H9 (cell line): Measurements from ENCODE around the gene TPD52L1. TPM values are rescaled to one million over a fixed set of nuclear protein-coding genes. Genes with fewer than 3 reads are reported as not detected.

Source experiments
- DNase-seq: peaks from one replicate; pipeline ENCODE4 v3.0.0-alpha.2; 2017
- H2AFZ ChIP-seq: one replicate; pipeline ENCODE4 v1.6.1; 2013; ENCODE audit warnings: mild to moderate bottlenecking, low read length, control low read depth, moderate library complexity
- H2AK5ac ChIP-seq: 2 replicates; pipeline ENCODE4 v1.6.1; 2013; ENCODE audit warnings: low read length, control low read depth, mixed read lengths; ENCODE audit not compliant: insufficient read length
- H2BK120ac ChIP-seq: one replicate; pipeline ENCODE4 v1.6.1; 2013; ENCODE audit warnings: low read depth, mild to moderate bottlenecking, low read length, control low read depth, inconsistent platforms; ENCODE audit not compliant: poor library complexity, severe bottlenecking
- H2BK12ac ChIP-seq: 2 replicates; pipeline ENCODE4 v1.6.1; 2013; ENCODE audit warnings: low read length, control low read depth, mixed read lengths, low read depth; ENCODE audit not compliant: insufficient read length
- H2BK15ac ChIP-seq: 2 replicates; pipeline ENCODE4 v1.6.1; 2013; ENCODE audit warnings: low read depth, low read length, control low read depth
- H2BK20ac ChIP-seq: one replicate; pipeline ENCODE4 v1.6.1; 2013; ENCODE audit warnings: low read depth, mild to moderate bottlenecking, low read length, control low read depth, inconsistent platforms; ENCODE audit not compliant: poor library complexity, severe bottlenecking
- H2BK5ac ChIP-seq: 2 replicates; pipeline ENCODE4 v1.6.1; 2013; ENCODE audit warnings: low read length, control low read depth, mixed read lengths; ENCODE audit not compliant: insufficient read length
- H3K14ac ChIP-seq: 2 replicates; pipeline ENCODE4 v1.6.1; 2013; ENCODE audit warnings: low read length, control low read depth; ENCODE audit not compliant: insufficient read depth
- H3K18ac ChIP-seq: 2 replicates; pipeline ENCODE4 v1.6.1; 2013; ENCODE audit warnings: low read depth, mild to moderate bottlenecking, mixed read lengths, low read length, control low read depth; ENCODE audit not compliant: insufficient read length
- H3K23ac ChIP-seq: 2 replicates; pipeline ENCODE4 v1.6.1; 2013; ENCODE audit warnings: low read length, control low read depth, mixed read lengths, low read depth; ENCODE audit not compliant: insufficient read length
- H3K23me2 ChIP-seq: 2 replicates; pipeline ENCODE4 v1.6.1; 2013; ENCODE audit warnings: low read depth, mild to moderate bottlenecking, mixed read lengths, low read length, control low read depth; ENCODE audit not compliant: insufficient read length, poor library complexity, severe bottlenecking
- H3K27ac ChIP-seq: 2 replicates; pipeline ENCODE4 v1.5.1; 2013; ENCODE audit warnings: low read length, control low read depth, mixed read lengths, low read depth; ENCODE audit not compliant: insufficient read length
- H3K27me3 ChIP-seq: 2 replicates; pipeline ENCODE4 v1.6.1; 2013; ENCODE audit warnings: low read length, control low read depth, inconsistent platforms; ENCODE audit not compliant: insufficient read depth
- H3K4ac ChIP-seq: 2 replicates; pipeline ENCODE4 v1.6.1; 2013; ENCODE audit warnings: low read depth, mild to moderate bottlenecking, control low read depth, inconsistent platforms, low read length, moderate library complexity
- H3K4me1 ChIP-seq: 2 replicates; pipeline ENCODE4 v1.6.1; 2013; ENCODE audit warnings: low read length, control low read depth, inconsistent platforms; ENCODE audit not compliant: insufficient read depth
- H3K4me2 ChIP-seq: 2 replicates; pipeline ENCODE4 v1.6.1; 2013; ENCODE audit warnings: low read length, control low read depth, mixed read lengths; ENCODE audit not compliant: insufficient read length, insufficient read depth
- H3K56ac ChIP-seq: 2 replicates; pipeline ENCODE4 v1.6.1; 2013; ENCODE audit warnings: low read depth, mild to moderate bottlenecking, mixed read lengths, low read length, control low read depth; ENCODE audit not compliant: insufficient read length
- H3K79me1 ChIP-seq: 2 replicates; pipeline ENCODE4 v1.6.1; 2013; ENCODE audit warnings: low read depth, mild to moderate bottlenecking, moderate library complexity, low read length, control low read depth, inconsistent platforms; ENCODE audit not compliant: insufficient read depth, poor library complexity, severe bottlenecking
- H3K79me2 ChIP-seq: 2 replicates; pipeline ENCODE4 v1.6.1; 2013; ENCODE audit warnings: low read length, control low read depth, inconsistent platforms; ENCODE audit not compliant: insufficient read depth
- H3K9ac ChIP-seq: 2 replicates; pipeline ENCODE4 v1.6.1; 2013; ENCODE audit warnings: low read length, control low read depth, mixed read lengths; ENCODE audit not compliant: insufficient read length; ENCODE audit errors: extremely low read depth
- H3K9me3 ChIP-seq: one replicate; pipeline ENCODE4 v1.6.1; 2013; ENCODE audit warnings: low read depth, low read length, inconsistent platforms; ENCODE audit not compliant: control insufficient read depth
- H3T11ph ChIP-seq: one replicate; pipeline ENCODE4 v1.6.1; 2013; ENCODE audit warnings: mild to moderate bottlenecking, low read length, control low read depth, inconsistent platforms
- H4K20me1 ChIP-seq: one replicate; pipeline ENCODE4 v1.6.1; 2013; ENCODE audit not compliant: control insufficient read depth, insufficient read length, insufficient read depth
- H4K5ac ChIP-seq: 2 replicates; pipeline ENCODE4 v1.6.1; 2013; ENCODE audit warnings: low read depth, mild to moderate bottlenecking, mixed read lengths, low read length, control low read depth; ENCODE audit not compliant: insufficient read length
- H4K8ac ChIP-seq: replicated peaks from 2 replicates; pipeline ENCODE4 v1.6.1; 2013; ENCODE audit warnings: low read length, control low read depth, mixed read lengths, low read depth; ENCODE audit not compliant: insufficient read length
- H4K91ac ChIP-seq: 2 replicates; pipeline ENCODE4 v1.6.1; 2013; ENCODE audit warnings: low read depth, mild to moderate bottlenecking, moderate library complexity, mixed read lengths, low read length, control low read depth; ENCODE audit not compliant: insufficient read length
- H3K27ac Mint-ChIP-seq, 3 experiments: 2 replicates in 2 of 3; 3 replicates in 1 of 3; pipeline ENCODE4 v1.8.0; 2020 to 2021; ENCODE audit warnings: mixed read lengths in 3 of 3, mild to moderate bottlenecking in 1 of 3, moderate library complexity in 1 of 3
- H3K27me3 Mint-ChIP-seq: 2 replicates; pipeline ENCODE4 v1.8.0; 2021; ENCODE audit warnings: low read depth, mild to moderate bottlenecking, moderate library complexity, mixed read lengths
- H3K36me3 Mint-ChIP-seq, 3 experiments: 2 replicates in 2 of 3; 3 replicates in 1 of 3; pipeline ENCODE4 v1.8.0; 2020 to 2021; ENCODE audit warnings: low read depth in 3 of 3, mixed read lengths in 3 of 3; ENCODE audit not compliant: insufficient read depth in 1 of 3
- H3K4me1 Mint-ChIP-seq, 2 experiments: 2 replicates each; pipeline ENCODE4 v1.8.0; 2020; ENCODE audit warnings: mixed read lengths in 2 of 2
- H3K4me3 Mint-ChIP-seq, 2 experiments: 2 replicates in 1 of 2; 3 replicates in 1 of 2; pipeline ENCODE4 v1.8.0; 2020 to 2021; ENCODE audit warnings: mild to moderate bottlenecking in 2 of 2, mixed read lengths in 2 of 2, moderate library complexity in 1 of 2
- H3K9me3 Mint-ChIP-seq, 2 experiments: 2 replicates in 1 of 2; 3 replicates in 1 of 2; pipeline ENCODE4 v1.8.0; 2020; ENCODE audit warnings: mild to moderate bottlenecking in 2 of 2, mixed read lengths in 2 of 2, moderate library complexity in 1 of 2
- CTCF ChIP-seq: fragments of 200-600 bp; sonication (generic); conservative IDR thresholded peaks from 3 replicates; pipeline ENCODE4 v1.8.0; 2021; ENCODE audit warnings: antibody characterized with exemption, mild to moderate bottlenecking
- WGBS: extraction: QIAGEN DNeasy Blood & Tissue Kit; methylation state at CpG from one replicate; pipeline ENCODE4 v1.1.7; 2013; ENCODE audit warnings: missing lambda C conversion rate, low lambda C conversion rate, mixed read lengths; ENCODE audit not compliant: insufficient read length; ENCODE audit errors: extremely low coverage; 5-methylcytosine and 5-hydroxymethylcytosine counted together
- total RNA-seq: library from RNA; stranded (reverse); gene quantifications from 2 replicates; pipeline ENCODE4 v1.2.1, GENCODE V29; 2021

Gene TPD52L1
- total RNA-seq, 1 experiment from 2014 or later, result 6.6 TPM

- no peak overlapping the region for H3K27ac Mint-ChIP-seq
These were observed 100.7 kb downstream of the TPD52L1 start for GRCh38 chr6:125254321-125254720.

More at GRCh38 chr6:125254321-125254720, 100.7 kb downstream of the TPD52L1 start:
- H3K27ac ChIP-seq, result no peak overlapping the region
- Mint-ChIP-seq H3K4me3 (no peak overlapping the region), H3K36me3 (no peaks in the 10 kb centered on the region), H3K4me1 (peaks cover 4% of the 10 kb centered on the region in 2 experiments), H3K9me3 (no peaks in the 10 kb centered on the region), H3K27me3 (no peaks in the 10 kb centered on the region)
- H2BK20ac ChIP-seq, result no peak overlapping the region
- no peak overlapping the region for H3K18ac ChIP-seq
- H3K23me2 ChIP-seq, result no peaks in the 10 kb centered on the region
- H3K9ac ChIP-seq, result no peak overlapping the region
- WGBS, result no CpG with 5 or more reads among the region's 3 CpGs
- no peak overlapping the region for H4K5ac ChIP-seq
- H3K79me2 ChIP-seq, result no peaks in the 10 kb centered on the region
- H3K27me3 ChIP-seq, result no peaks in the 10 kb centered on the region
- H4K20me1 ChIP-seq, result no peaks in the 10 kb centered on the region
- no peak overlapping the region for H3K56ac ChIP-seq
- H3T11ph ChIP-seq, result no peak overlapping the region
- no peak overlapping the region for H3K23ac ChIP-seq
- no peak overlapping the region for H3K14ac ChIP-seq
- no peak overlapping the region for H2BK5ac ChIP-seq
- TF ChIP-seq CTCF, result no peak
- H2BK15ac ChIP-seq, result no peak overlapping the region
- no peak overlapping the region for H2BK12ac ChIP-seq
- H2AK5ac ChIP-seq, result no peak overlapping the region
- no peak overlapping the region for H2BK120ac ChIP-seq
- no peak overlapping the region for H3K4ac ChIP-seq
- no peaks in the 10 kb centered on the region for H3K4me1 ChIP-seq
- no peaks in the 10 kb centered on the region for H3K79me1 ChIP-seq
- DNase-seq, result no peak
- H4K8ac ChIP-seq, result no peak overlapping the region
- no peak overlapping the region for H4K91ac ChIP-seq
- no peaks in the 10 kb centered on the region for H3K9me3 ChIP-seq
- H2AFZ ChIP-seq, result no peak overlapping the region
- no peak overlapping the region for H3K4me2 ChIP-seq
